Activated CD4-positive, alpha-beta T cell treated with anti-CD3 and anti-CD28 coated beads for 48 hours (primary cell): Measurements from ENCODE around the gene ZNF555.
"Not testable (repeated sequence)": the region's sequence is repeated elsewhere in the genome, so short reads cannot be mapped to it uniquely, and the experiment has no call there.

ENCODE experiments used
- DNase-seq: peaks from one replicate; pipeline ENCODE4 v3.0.0-alpha.2; 2020

ZNF555 gene

DNA sequence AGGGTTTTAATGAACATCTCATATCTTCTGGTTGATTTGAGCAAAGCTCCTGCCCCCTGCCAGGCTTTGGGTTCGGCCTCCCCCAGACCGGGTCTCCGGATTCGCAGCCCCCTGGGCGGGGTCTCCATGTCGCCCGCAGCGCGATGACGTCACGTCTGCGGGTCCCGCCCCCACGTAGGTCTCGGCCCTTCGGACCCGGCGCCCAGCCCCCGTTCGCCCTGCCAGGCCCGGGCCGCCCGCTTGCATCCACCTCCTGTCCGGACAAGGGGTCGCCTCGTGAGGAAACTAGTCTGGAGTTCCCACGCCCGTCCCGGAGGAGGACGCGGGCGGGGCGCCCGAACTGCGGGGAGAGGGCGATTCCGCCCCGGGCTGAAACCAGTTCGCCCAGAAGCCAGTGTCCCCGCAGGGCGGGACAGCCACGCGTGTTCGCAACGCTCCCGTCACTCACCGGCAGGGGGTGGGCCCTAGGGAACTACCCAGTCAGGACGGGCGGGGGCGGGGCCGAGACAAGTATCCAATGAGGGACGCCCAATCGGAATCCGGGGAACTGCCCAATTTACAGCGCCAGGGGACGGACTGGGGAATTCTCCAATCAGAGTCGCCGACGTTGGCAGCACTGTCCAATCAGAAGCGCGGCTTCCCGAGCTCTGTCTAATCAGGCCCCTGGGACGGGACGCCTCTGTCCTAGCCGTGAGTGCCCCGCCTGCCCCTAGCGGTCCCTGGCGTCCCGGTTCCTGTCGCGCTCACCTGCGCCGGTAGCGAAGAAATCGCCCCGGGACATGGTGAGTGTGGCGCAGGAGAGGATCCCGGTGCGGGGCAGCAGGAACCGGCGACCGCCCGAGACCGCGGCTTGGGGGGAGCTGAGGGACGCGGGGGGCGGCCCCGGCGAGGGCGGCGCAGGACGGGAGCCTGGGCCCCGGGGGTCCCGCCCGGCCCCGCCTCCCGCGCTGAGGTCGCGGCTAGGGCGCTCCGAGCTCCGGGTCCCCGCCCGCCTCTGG lies at the start of gene ZNF555:
Gene ZNF555, plus strand, starts transcription at position 682 of the 998 bp plus-strand sequence. Its CDS starts 98 bp downstream, at position 780.
- DNase-seq, result peak; percentile 99

DNA sequence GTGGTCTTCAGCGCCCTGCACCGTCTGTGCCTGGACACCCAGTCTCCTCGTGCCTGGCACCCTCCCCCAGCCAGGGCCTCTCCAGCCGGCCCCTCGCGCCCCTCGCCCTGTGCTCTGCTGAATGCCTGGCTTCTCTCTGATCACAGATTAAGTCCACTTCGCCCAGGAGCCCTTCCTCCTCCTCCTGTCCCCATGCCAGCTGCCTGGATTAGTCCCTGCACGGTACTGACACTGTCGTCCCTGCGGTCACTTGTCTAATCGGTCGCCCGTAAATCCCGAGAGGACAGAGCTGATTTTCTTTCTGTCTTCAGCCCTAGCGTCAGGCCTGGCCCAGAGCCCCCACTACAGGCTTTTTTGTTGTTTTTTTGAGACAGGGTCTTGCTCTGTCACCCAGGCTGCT lies 49.4 kb upstream of the ZNF555 start:
- no peak for DNase-seq

DNA sequence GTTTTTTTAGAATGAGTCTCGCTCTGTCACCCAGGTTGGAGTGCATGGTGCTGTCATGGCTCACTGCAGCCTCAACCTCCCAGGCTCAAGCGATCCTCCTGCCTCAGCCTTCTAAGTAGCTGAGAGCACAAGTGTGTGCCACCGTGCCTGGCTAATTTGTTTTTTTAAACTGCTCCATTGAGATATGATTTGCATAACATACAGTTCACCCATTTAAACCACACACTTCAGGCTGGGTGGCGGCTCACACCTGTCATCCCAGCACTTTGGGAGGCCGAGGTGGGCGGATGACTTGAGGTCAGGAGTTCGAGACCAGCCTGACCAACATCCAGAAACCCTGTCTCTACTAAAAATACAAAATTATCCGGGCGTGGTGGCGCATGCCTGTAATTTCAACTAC lies 48.6 kb upstream of the ZNF555 start:
- not testable (repeated sequence) for DNase-seq

DNA sequence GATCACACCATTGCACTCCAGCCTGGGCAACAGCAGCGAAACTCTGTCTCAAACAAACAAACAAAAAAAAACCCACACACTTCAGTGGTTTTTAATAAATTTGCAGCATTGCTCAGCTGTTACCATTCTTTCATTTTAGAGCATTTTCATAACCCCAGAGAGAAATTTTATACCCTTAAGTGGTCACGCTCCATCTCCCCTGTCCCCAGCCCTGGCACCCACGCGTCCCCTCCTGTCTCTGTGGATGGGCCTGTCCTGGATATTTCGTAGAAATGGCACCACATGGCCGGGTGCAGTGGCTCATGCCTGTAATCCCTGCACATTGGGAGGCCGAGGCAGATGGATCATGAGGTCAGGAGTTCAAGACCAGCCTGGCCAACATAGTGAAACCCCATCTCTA lies 48.1 kb upstream of the ZNF555 start:
- no peak for DNase-seq

DNA sequence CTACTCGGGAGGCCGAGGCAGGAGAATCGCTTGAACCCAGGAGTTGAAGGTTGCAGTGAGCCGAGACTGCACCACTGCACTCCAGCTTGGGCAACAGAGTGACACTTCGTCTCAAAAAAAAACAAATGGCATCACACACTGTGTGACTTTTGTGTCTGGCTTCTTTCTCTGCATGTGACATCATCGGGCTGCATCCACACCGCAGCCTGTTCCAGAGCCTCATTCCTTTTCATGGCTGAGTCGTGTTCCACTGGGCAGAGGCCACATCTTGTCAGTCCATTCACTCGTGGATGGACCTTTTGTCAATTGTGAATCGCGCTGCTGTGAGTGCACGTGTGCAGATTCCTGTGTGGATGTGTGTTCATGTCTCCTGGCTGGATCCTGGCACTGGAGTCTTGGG lies 47.7 kb upstream of the ZNF555 start:
- DNase-seq, result no peak

DNA sequence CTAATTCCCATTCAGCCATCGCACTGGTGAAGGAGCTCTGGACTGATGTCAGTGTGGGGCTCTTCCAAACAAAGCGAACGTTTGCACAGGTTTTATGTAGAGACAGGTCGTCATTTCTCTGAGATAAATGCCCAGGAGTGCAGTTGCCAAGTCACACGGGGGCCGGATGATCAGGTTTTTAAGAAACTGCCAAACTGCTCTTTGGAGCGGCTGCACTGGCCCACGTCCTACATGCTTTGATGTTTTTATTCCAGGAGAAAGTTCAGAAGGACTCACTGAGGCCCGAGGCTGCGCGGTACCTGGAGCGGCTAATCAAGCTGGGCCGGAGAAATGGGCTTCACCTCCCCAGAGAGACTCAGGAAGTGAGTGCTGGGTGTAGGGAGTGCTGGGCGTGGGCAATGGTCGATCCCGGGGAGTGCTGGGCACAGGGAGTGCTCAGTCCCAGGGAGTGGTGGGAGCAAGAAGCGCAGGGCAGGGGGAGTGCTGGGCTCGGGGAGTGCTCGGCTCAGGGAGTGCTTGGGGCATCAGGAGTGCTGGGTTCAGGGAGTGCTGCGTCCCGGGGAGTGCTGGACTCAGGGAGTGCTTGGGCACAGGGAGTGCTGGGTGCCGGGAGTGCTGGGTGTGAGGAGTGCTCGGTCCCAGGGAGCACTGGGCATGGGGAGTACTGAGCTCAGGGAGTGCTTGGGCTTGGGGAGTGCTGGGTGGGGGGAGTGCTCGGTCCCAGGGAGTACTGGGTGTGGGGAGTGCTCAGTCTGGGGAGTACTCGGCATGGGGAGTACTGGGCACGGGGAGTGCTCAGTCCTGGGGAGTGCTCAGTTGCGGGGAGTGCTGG lies 45.2 kb upstream of the ZNF555 start:
- DNase-seq, result no peak

DNA sequence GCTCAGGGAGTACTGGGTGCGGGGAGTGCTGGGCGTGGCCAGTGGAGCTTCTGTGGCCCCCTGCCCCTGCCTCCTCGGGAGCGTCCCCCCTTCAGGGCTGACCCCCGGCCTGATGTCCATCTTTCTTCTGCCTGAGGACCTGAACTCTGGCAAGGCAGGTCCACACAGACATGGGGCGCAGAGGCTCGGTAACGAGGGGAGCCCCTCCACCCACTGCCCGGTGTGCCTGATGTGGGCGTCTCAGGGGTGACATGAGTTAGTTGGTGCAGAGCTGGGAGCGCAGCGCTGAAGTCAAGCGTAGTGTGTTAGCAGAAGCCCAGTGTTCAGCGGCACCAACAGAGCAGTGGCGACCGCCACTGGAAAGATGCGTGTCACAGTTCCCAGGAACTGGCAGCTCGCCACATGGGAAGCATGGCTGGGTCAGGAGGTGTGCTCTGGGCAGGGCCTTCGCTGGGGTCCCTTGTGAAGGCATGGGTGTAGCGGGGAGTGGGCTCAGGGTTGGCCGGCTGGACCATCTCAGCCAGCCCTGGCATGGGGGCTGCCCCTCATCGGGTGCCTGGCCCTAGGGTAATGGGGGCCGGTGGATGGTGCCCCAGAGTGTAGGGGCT lies 44.5 kb upstream of the ZNF555 start:
- no peak for DNase-seq

DNA sequence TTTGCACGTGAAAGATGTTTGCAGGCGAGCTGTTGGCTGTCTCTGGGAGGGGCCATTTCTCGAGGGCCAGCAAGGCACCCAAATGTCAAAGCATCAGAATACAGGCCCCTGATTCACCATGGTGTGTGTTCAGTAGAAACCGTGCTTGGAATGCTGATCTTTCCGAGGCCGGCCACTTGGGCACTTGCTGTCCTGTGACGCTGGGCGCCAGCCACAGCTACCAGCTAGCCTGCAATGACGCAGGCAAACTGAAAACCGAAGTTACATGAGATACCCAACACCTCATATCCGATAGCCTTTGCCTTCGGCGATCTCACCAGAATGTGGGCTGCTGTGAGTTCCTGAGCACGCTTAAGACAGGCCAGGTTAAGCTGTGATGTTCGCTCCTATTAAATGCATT lies 44.0 kb upstream of the ZNF555 start:
- DNase-seq, result no peak

DNA sequence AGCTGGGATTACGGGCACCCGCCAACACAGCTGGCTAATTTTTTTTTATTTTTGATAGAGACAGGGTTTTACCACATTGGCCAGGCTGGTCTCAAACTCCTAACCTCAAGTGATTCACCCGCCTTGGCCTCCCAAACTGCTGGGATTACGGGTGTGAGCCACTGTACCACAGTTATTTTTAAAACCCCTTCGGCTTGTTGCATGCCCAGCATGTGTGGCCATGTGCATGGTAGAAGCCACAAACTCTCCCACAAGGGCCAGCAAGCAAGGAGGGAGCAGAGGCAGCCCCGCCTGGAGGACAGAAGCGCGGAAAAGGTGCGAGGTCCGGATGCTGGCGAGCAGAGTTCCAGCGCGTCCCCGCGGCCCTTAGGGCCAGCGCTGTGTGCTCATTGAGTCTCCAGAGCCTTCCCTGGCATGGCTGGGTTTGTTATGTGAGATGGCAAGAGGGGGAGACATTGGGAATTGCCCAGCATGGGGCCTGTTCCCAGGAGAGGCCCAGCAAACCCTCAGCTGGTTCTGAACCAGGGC lies 43.1 kb upstream of the ZNF555 start:
- no peak for DNase-seq

DNA sequence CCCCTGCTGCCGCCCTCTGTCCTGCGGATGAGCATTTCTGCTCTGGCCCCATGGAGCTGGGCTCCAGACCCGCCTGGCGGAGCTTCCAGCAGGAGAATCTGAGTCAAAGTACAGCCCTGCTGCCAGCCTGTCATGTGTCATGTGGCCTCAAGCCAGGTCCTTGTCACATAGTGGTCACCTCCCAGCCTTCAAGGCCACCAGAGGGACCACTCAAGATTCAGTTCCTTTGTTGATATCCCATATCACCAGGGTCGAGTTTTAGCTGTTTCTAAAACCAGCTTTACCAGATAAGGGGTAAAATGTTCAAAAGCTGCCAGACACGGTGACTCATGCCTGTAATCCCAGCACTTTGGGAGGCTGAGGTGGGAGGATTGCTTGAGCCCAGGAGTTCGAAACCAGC lies 42.5 kb upstream of the ZNF555 start:
- no peak for DNase-seq

DNA sequence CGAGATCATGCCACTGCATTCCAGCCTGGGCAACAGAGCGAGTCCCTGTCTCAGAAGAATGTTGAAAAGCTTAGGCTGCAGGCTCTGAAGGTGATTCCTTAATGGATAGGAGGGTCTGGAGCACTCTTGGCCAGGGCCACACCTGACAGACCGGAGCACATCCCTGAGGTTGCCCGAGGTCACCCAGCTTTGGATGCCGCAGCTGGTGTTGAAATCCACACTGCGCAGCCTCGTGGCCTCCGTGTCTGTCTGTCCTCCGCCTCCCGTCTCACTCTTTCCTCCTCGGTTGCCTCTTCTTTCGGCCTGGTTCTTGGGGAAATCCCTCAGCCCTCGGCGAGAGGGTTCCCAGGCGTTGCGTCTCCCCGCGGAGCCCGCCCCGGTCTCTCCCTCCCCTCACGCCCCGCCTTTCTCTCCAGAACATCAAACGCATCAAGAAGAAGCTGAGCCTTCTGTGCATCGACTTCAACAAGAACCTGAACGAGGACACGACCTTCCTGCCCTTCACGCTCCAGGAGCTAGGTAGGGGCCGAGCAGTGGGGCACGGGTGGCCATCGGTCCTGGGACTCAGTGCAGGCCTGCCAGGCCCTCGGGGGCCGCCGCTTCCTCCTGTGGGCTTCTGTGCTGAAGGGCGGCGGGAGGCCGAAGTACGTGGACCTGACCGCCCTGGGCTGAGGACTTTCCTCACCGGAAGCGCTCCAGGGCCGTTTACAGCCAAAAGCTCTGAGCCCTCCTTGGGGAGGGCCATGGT lies 41.8 kb upstream of the ZNF555 start:
- no peak for DNase-seq

DNA sequence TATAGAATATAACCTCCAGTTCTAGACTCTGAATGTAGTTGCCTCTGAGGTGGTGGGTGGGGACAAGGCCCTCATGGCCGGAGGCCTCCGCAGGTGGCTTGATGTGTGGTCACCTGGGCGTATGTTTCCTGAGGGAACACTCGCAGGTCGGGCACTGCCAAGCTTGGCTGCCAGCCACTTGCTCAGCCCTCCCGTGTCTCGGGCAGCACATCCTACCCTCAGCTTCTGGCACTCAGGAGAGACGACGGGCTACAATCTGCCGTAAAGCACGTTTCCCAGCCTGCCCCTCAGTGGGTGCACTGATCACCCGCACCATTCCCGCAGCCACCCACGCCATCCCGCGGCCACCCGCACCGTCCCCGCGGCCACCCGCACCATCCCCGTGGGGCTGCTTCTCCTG lies 40.8 kb upstream of the ZNF555 start:
- DNase-seq, result no peak

DNA sequence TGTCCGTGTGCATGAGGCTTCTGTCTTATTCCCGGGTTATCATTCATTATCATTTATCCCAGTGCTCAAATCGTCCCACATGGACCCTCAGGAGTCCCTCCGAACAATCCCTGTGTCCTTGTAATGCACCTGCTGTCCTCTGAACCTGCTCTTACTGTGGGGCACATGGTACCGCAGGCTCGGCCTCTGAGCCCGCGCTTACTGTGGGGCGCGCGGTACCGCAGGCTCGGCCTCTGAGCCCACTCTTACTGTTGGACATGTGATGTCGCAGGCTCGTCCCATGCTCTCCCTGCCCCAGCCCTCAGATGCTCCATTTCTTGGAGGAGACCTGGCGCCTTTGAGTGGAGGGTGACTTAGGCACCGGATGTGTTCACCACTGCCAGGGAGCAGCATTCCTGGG lies 38.4 kb upstream of the ZNF555 start:
- DNase-seq, result no peak

DNA sequence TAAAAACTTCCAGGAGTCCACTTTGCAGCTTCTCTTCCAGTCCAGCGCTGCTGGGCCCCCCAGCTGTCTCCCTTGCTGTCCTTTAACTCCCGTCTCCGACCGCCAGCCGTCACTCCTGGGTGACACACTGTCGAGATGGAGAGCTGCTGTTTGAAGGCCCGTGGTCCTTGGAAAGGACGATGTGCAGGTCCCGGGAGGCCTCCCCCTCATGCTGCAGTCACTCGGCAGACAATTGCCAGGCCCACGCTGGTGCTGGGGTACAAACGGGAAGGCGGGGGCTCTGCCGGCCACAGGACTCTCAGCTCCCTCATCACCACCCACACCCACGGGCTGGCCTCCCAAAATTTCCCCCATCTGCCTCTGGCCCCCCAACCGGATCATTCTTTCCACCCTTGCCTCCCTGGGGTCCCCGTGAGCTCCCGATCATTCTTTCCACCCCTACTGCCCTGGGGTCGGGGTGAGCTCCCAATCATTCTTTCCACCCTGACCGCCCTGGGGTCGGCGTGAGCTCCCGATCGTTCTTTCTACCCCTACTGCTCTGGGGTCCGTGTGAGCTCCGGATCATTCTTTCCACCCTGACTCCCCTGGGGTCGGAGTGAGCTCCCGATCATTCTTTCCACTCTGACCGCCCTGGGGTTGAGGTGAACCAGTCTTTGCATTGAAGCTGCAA lies 37.7 kb upstream of the ZNF555 start:
- no peak for DNase-seq

DNA sequence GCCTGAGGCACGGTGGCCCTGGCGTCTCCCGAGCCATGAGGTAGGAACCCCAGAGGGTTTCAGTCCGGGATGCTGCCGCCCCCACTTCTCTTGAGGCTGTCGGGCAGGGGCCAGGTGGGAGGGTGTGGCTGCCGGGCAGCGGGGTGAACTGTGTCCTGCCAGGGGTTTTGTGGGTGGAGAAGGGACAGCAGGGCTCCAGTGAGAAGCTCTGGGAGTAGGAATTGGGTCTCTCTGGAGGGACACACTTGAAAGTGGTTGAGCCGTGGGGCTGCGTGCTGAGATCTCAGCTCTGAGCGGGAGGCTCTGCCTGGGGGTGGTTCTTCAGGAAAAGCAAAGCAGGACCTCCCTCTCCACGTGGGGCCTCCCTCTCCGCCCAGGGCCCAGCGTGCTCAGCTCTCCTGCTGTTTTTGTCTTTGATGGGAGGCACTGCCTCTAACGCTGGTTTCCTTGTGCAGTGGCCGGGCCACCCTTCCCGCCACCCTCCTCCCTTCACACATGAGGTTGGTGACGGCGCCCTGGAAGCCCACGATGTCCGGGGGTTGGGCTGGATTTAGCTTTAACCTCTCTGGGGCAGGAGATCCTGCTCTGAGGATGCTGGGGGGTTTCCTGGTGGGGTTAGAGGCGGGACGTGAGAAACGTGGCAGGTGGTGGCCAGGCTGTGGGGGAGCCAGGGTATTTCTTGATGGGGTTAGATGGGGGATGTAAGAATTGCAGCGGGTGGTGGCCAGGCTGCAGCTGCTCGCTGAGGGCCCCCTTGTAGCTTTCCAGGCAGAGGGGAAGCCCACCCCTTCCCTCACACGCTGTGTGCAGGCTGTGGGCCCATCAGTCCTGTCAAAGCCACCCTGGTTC lies 36.9 kb upstream of the ZNF555 start:
- DNase-seq, result no peak

DNA sequence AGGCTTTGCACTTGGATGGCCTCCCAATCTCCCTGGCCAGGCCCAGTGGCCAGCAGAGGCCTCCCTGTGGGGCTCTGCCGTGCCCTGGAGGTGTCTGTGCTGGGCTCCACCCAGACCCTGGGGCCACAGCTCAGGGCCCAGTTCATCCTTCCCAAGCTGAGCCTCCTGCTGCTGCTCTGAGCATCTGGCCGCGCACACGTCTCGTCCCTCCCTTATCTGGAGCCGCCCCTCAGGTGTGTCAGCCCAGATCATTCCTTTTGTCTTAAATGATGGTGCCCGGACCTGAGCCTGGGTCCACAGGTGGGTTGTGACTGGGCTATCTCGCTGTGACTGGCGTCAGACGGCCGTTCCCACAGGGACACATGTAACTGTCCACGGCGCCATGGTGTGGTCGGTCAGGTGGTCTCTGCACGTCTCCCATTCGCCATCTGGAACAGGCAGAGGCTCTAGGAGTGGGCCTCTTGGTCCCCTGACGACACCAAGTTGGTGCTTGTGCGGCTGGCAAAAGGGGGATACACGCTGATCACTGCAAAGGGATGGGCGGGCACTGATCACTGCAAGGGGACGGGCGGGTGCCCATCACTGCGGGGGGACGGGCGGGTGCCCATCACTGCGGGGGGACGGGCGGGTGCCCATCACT lies 35.9 kb upstream of the ZNF555 start:
- DNase-seq, result no peak

DNA sequence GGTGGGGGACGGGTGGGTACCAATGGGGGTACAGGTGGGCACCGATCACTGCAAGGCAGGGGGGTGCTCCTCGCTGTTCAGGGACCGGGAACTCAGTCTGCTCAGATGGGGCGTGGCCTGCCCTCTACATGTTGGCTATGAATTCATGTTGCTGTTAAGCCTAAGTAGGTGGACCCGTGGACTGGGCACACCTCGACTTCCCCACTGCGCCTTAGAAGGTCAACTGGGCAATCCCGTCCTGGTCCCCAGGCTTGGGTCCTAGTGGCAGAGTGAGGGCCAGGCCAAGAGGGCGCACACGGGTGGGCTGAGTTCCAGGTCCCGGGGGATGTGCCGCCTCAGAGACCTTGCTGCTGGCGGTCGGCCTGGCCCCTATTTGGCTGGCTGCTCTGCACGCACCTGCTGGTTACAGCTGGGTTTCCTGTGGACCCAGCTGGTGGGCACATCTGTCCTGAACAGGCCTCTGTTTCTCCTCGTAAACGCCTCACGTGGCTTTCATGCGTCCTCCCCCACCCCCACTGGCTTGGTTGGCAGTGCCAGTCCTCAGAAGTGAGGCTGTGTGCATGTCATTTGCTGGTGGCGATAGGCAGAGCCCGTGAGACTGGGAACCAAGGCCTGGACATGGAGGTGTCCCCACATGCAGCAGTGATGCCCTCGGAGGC lies 35.2 kb upstream of the ZNF555 start:
- no peak for DNase-seq

DNA sequence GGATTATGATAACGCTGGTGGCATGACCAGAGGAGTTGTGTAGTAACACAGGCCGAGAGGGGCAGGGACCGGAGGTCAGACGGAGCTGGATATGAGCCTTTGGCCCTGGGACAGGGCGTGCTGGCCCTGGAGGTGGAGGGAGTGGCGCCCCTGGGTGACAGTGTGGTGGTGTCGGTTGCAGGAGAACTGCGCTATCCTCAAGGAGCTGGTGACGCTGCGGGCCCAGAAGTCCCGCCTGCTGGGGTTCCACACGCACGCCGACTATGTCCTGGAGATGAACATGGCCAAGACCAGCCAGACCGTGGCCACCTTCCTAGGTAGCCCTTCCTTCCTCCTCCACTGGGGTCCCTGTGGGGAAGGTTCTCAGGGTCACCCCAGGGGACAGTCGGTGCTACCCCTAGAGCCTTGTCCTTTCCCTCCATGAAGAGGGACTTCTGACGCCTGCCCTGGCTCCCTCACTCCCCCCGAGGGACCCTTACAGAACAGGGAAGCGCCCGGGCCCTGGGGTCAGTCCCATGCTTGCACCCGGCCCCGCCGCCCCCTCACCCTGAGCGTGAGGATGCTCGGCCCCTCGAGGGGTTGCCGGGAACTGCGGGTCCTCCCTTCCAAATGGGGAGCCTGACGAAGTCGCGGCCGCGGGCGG lies 34.4 kb upstream of the ZNF555 start:
- no peak for DNase-seq
